Inflammatory macrophage treated with lipopolysaccharide for 4 hours (primary cell): ENCODE measurements around the gene WDR82.

Source experiments
- DNase-seq: peaks from one replicate; pipeline ENCODE4 v3.0.0-alpha.2; 2020

WDR82 gene

GRCh38 chr3:52278510-52279069 lies at the start of gene WDR82:
Gene WDR82, minus strand, starts transcription at chr3:52278649. Its CDS starts 288 bp downstream, at chr3:52278361.
- DNase-seq = peak; percentile 96

- DNase-seq = no peak
These were observed 49.2 kb upstream of the WDR82 start for GRCh38 chr3:52327486-52328290.

GRCh38 chr3:52326976-52327375 lies 48.5 kb upstream of the WDR82 start:
- DNase-seq = no peak

GRCh38 chr3:52325686-52326085 lies 47.2 kb upstream of the WDR82 start:
- no peak for DNase-seq

GRCh38 chr3:52324676-52325075 lies 46.2 kb upstream of the WDR82 start:
- no peak for DNase-seq

GRCh38 chr3:52323526-52324295 lies 45.3 kb upstream of the WDR82 start:
- DNase-seq = no peak

GRCh38 chr3:52322466-52322865 lies 44.0 kb upstream of the WDR82 start:
- DNase-seq = no peak

- DNase-seq = no peak
These were observed 43.0 kb upstream of the WDR82 start for GRCh38 chr3:52321481-52321880.

GRCh38 chr3:52319921-52320595 lies 41.6 kb upstream of the WDR82 start:
- DNase-seq = no peak

GRCh38 chr3:52318186-52318816 lies 39.9 kb upstream of the WDR82 start:
- DNase-seq = no peak

- DNase-seq = peak; percentile 24
These were observed 39.0 kb upstream of the WDR82 start for GRCh38 chr3:52317208-52318000.

- DNase-seq = no peak
These were observed 37.7 kb upstream of the WDR82 start, which contains the start of gene DNAH1 for GRCh38 chr3:52315977-52316764. Gene DNAH1, plus strand, starts transcription at chr3:52316319. Its CDS starts 6,124 bp downstream, at chr3:52322443.

- no peak for DNase-seq
These were observed 36.6 kb upstream of the WDR82 start for GRCh38 chr3:52315006-52315405.

GRCh38 chr3:52314489-52314888 lies 36.0 kb upstream of the WDR82 start:
- DNase-seq = peak; percentile 40

- DNase-seq = peak; percentile 90
These were observed 35.3 kb upstream of the WDR82 start for GRCh38 chr3:52313774-52314188.

GRCh38 chr3:52313188-52313773 lies 34.8 kb upstream of the WDR82 start:
- DNase-seq = no peak

GRCh38 chr3:52311576-52312119 lies 33.2 kb upstream of the WDR82 start:
- DNase-seq = no peak

- DNase-seq = no peak
These were observed 32.6 kb upstream of the WDR82 start for GRCh38 chr3:52310861-52311575.

GRCh38 chr3:52308308-52308707 lies 29.9 kb upstream of the WDR82 start:
- DNase-seq = no peak
